WERI-Rb-1 (cell line): ENCODE data around the gene IPO4.

Experiments used
- DNase-seq: peaks from one replicate; pipeline ENCODE4 v3.0.0-alpha.2; 2020
- H3K27ac ChIP-seq: fragments of 250-450 bp; sonication (Bioruptor Pico); 2 replicates; pipeline ENCODE4 v1.5.1; 2020; ENCODE audit warnings: mild to moderate bottlenecking, moderate library complexity
- H3K27me3 ChIP-seq: fragments of 250-450 bp; sonication (Bioruptor Pico); 2 replicates; pipeline ENCODE4 v1.5.1; 2021; ENCODE audit warnings: mild to moderate bottlenecking, low read depth, moderate library complexity; ENCODE audit not compliant: insufficient read depth, severe bottlenecking
- H3K36me3 ChIP-seq: fragments of 250-450 bp; sonication (Bioruptor Pico); 2 replicates; pipeline ENCODE4 v1.5.1; 2020; ENCODE audit warnings: mild to moderate bottlenecking, moderate library complexity
- H3K4me3 ChIP-seq: 2 replicates; pipeline ENCODE4 v1.5.1; 2011; ENCODE audit warnings: low read depth, mild to moderate bottlenecking, control low read depth, low read length
- H3K9me3 ChIP-seq: fragments of 250-450 bp; sonication (Bioruptor Pico); 2 replicates; pipeline ENCODE4 v1.5.1; 2021; ENCODE audit warnings: mild to moderate bottlenecking, moderate library complexity; ENCODE audit not compliant: severe bottlenecking
- CTCF ChIP-seq: IDR thresholded peaks from 2 replicates; pipeline ENCODE4 v1.5.1; 2011; ENCODE audit warnings: low read depth, mild to moderate bottlenecking, control low read depth, inconsistent platforms, low read length

The IPO4 gene

GRCh38 chr14:24164518-24164991, 24.1 kb downstream of the IPO4 start:
- H3K4me3 ChIP-seq = no peak overlapping the region
- TF ChIP-seq CTCF = no peak
- no peak overlapping the region for H3K27ac ChIP-seq
- DNase-seq = no peak
- no peaks in the 10 kb centered on the region for H3K9me3 ChIP-seq
- no peaks in the 10 kb centered on the region for H3K27me3 ChIP-seq
- peaks cover 41% of the 10 kb centered on the region for H3K36me3 ChIP-seq

- peaks cover 58% of the 10 kb centered on the region for H3K36me3 ChIP-seq
- no peak overlapping the region for H3K27ac ChIP-seq
- H3K4me3 ChIP-seq = no peak overlapping the region
- no peak for TF ChIP-seq CTCF
- no peak for DNase-seq
- H3K9me3 ChIP-seq = no peaks in the 10 kb centered on the region
- H3K27me3 ChIP-seq = no peaks in the 10 kb centered on the region
Measured at GRCh38 chr14:24162093-24162492, 26.5 kb downstream of the IPO4 start.

GRCh38 chr14:24160850-24161804, 27.5 kb downstream of the IPO4 start, which contains the start of gene IRF9:
IRF9 (plus strand) TSS chr14:24161265; CDS start chr14:24162145, 880 bp downstream.
- peak; percentile 97 for DNase-seq
- Histone ChIP-seq H3K4me3 (peak within 1 kb of the TSS; percentile 3; the same call in 1 of the 2 replicates), H3K27me3 (no peaks in the 10 kb centered on the region), H3K27ac (peak within 1 kb of the TSS; percentile 44), H3K9me3 (no peaks in the 10 kb centered on the region), H3K36me3 (peaks cover 66% of the 10 kb centered on the region)
- TF ChIP-seq CTCF = peak; percentile 91

- H3K9me3 ChIP-seq = no peaks in the 10 kb centered on the region
Measured at GRCh38 chr14:24160499-24160849, 28.1 kb downstream of the IPO4 start.

GRCh38 chr14:24159777-24160498, 28.7 kb downstream of the IPO4 start:
- no peak for TF ChIP-seq CTCF
- H3K27ac ChIP-seq = no peak overlapping the region; the same call in 1 of the 2 replicates

More at GRCh38 chr14:24160499-24160849, 28.1 kb downstream of the IPO4 start:
- H3K27me3 ChIP-seq = no peaks in the 10 kb centered on the region
- no peak for TF ChIP-seq CTCF
- no peak overlapping the region for H3K4me3 ChIP-seq
- no peak for DNase-seq
- peak overlapping the region; percentile 20; the same call in 1 of the 2 replicates for H3K27ac ChIP-seq
- peaks cover 68% of the 10 kb centered on the region for H3K36me3 ChIP-seq

More at GRCh38 chr14:24159777-24160498, 28.7 kb downstream of the IPO4 start:
- H3K4me3 ChIP-seq = no peak overlapping the region
- peaks cover 68% of the 10 kb centered on the region for H3K36me3 ChIP-seq
- H3K9me3 ChIP-seq = no peaks in the 10 kb centered on the region
- no peak for DNase-seq
- no peaks in the 10 kb centered on the region for H3K27me3 ChIP-seq
